Panc1 (cell line): ENCODE data around the gene ATP6V1F. TPM values are rescaled to one million over a fixed set of nuclear protein-coding genes. Genes with fewer than 3 reads are reported as not detected.

Source experiments
- ATAC-seq: fragments of 200-7000 bp; cut with Tn5 transposase; 2 replicates; pipeline ENCODE4 v1.9.1; 2020; ENCODE audit warnings: mild to moderate bottlenecking, moderate library complexity
- BruUV-seq: library from RNA; stranded (reverse); fragments of 400-500 nt; replicated peaks from 2 replicates; lab custom pipeline; 2021; lab: Mats Ljungman, UMichigan
- CTCF ChIA-PET: fragments of 300-600 bp; sonication (Branson Sonifier 250); formaldehyde crosslinking; loops from one replicate; lab custom pipeline; 2022; ENCODE audit warnings: antibody characterized with exemption; lab: Charles Lee
- POLR2A ChIA-PET: fragments of 300-600 bp; sonication (Branson Sonifier 250); formaldehyde crosslinking; loops from one replicate; lab custom pipeline; 2022; ENCODE audit warnings: antibody characterized with exemption; lab: Charles Lee
- DNase-seq: peaks from one replicate; pipeline ENCODE4 v3.0.0-alpha.2; 2010; ENCODE audit warnings: low read depth, low spot score
- H3K27ac ChIP-seq: 2 replicates; pipeline ENCODE4 v1.5.1; 2011; ENCODE audit warnings: mild to moderate bottlenecking, low read length, inconsistent platforms
- H3K27me3 ChIP-seq: fragments of 200-500 bp; sonication (Bioruptor generic); 2 replicates; pipeline ENCODE4 v1.6.0; 2014; ENCODE audit warnings: low read length, inconsistent platforms; ENCODE audit not compliant: control insufficient read depth, insufficient read depth
- H3K36me3 ChIP-seq: fragments of 200-500 bp; sonication (Bioruptor generic); 2 replicates; pipeline ENCODE4 v1.5.1; 2014; ENCODE audit warnings: inconsistent platforms, mild to moderate bottlenecking, low read length, moderate library complexity; ENCODE audit not compliant: control insufficient read depth, insufficient read depth
- H3K4me1 ChIP-seq: 2 replicates; pipeline ENCODE4 v1.5.1; 2011; ENCODE audit warnings: inconsistent platforms, mild to moderate bottlenecking, low read length, moderate library complexity; ENCODE audit not compliant: control insufficient read depth, insufficient read depth
- H3K4me3 ChIP-seq, 2 experiments: 2 replicates each; pipeline ENCODE4 v1.5.1; 2011 to 2012; ENCODE audit warnings: low read depth in 2 of 2, low read length in 2 of 2, mild to moderate bottlenecking in 2 of 2, inconsistent platforms in 1 of 2, moderate library complexity in 1 of 2
- H3K9me3 ChIP-seq: fragments of 200-500 bp; sonication (Bioruptor generic); 2 replicates; pipeline ENCODE4 v1.5.1; 2014; ENCODE audit warnings: low read depth, mild to moderate bottlenecking, inconsistent platforms, low read length, moderate library complexity; ENCODE audit not compliant: control insufficient read depth, insufficient read depth
- CTCF ChIP-seq: fragments of 450-650 bp; IDR thresholded peaks from 2 replicates; pipeline ENCODE4 v1.5.1; 2017; ENCODE audit warnings: mild to moderate bottlenecking
- POLR2AphosphoS5 ChIP-seq: IDR thresholded peaks from 2 replicates; pipeline ENCODE4 v1.6.1; 2012; ENCODE audit warnings: mild to moderate bottlenecking, low read depth, low read length, moderate library complexity
- REST ChIP-seq, 2 experiments: IDR thresholded peaks; 2 replicates each; pipeline ENCODE4 v1.6.1; 2011 to 2012; ENCODE audit warnings: low read depth in 2 of 2, control low read depth in 1 of 2, low read length in 1 of 2, mild to moderate bottlenecking in 1 of 2, moderate library complexity in 1 of 2; ENCODE audit not compliant: insufficient read depth in 1 of 2
- SIN3A ChIP-seq: IDR thresholded peaks from 2 replicates; pipeline ENCODE4 v1.6.1; 2012; ENCODE audit warnings: low read depth, mild to moderate bottlenecking, low read length, moderate library complexity, borderline replicate concordance; ENCODE audit not compliant: insufficient read depth
- TCF7L2 ChIP-seq: IDR thresholded peaks from 2 replicates; pipeline ENCODE4 v1.6.1; 2011; ENCODE audit warnings: mild to moderate bottlenecking, low read depth, low read length, inconsistent platforms
- in situ Hi-C: cut with HindIII; loops from 2 replicates; pipeline ENCODE4 v1.10.0; 2016; ENCODE audit warnings: low sequenced_read_pairs, low pct_unique_long_range_greater_than_20kb
- intact Hi-C: fragments of 100-400 bp; cut with micrococcal nuclease; formaldehyde crosslinking; loops from one replicate; pipeline ENCODE4 v1.10.0; 2022; ENCODE audit not compliant: unreplicated experiment
- total RNA-seq: library from RNA; stranded (reverse); gene quantifications from one replicate; pipeline ENCODE4 v1.2.1, GENCODE V29; 2021; ENCODE audit not compliant: unreplicated experiment

ATP6V1F gene
- total RNA-seq, 1 experiment from 2014 or later, result 151 TPM

- Histone ChIP-seq H3K27ac (no peak overlapping the region), H3K27me3 (no peaks in the 10 kb centered on the region), H3K36me3 (no peaks in the 10 kb centered on the region), H3K4me3 (no peak overlapping the region), H3K4me1 (no peaks in the 10 kb centered on the region), H3K9me3 (no peaks in the 10 kb centered on the region)
- intact Hi-C loops (no loop called here), in situ Hi-C loops (no loop called here)
- CTCF ChIA-PET, result no interaction called here
- TF ChIP-seq TCF7L2 (no peak), CTCF (no peak), POLR2AphosphoS5 (no peak), SIN3A (no peak), REST (IDR thresholded peaks at IDR 0.05; ENCODE audit: insufficient read depth in 1 of 2, low read depth in 2 of 2, low read length in 1 of 2) (no peak)
- no TSS peak for BruUV-seq
- no peak for ATAC-seq
- DNase-seq, result no peak
- POLR2A ChIA-PET, result no interaction called here
Observed at GRCh38 chr7:128836729-128837348, 25.8 kb upstream of the ATP6V1F start.

- Histone ChIP-seq H3K27ac (no peak overlapping the region), H3K36me3 (no peaks in the 10 kb centered on the region), H3K9me3 (no peaks in the 10 kb centered on the region), H3K4me1 (no peaks in the 10 kb centered on the region), H3K4me3 (no peak overlapping the region), H3K27me3 (no peaks in the 10 kb centered on the region)
- POLR2A ChIA-PET, result no interaction called here
- in situ Hi-C loops, result no loop called here
- intact Hi-C loops, result no loop called here
- CTCF ChIA-PET, result no interaction called here
- TF ChIP-seq CTCF (no peak), REST (IDR thresholded peaks at IDR 0.05; ENCODE audit: insufficient read depth in 1 of 2, low read depth in 2 of 2, low read length in 1 of 2) (no peak), SIN3A (no peak), POLR2AphosphoS5 (no peak)
- DNase-seq, result no peak
- ATAC-seq, result no peak
- no TSS peak for BruUV-seq
Observed at GRCh38 chr7:128837521-128837921, 25.1 kb upstream of the ATP6V1F start.
